ENCODE measurements around the gene AFDN.

Gene AFDN

DNA sequence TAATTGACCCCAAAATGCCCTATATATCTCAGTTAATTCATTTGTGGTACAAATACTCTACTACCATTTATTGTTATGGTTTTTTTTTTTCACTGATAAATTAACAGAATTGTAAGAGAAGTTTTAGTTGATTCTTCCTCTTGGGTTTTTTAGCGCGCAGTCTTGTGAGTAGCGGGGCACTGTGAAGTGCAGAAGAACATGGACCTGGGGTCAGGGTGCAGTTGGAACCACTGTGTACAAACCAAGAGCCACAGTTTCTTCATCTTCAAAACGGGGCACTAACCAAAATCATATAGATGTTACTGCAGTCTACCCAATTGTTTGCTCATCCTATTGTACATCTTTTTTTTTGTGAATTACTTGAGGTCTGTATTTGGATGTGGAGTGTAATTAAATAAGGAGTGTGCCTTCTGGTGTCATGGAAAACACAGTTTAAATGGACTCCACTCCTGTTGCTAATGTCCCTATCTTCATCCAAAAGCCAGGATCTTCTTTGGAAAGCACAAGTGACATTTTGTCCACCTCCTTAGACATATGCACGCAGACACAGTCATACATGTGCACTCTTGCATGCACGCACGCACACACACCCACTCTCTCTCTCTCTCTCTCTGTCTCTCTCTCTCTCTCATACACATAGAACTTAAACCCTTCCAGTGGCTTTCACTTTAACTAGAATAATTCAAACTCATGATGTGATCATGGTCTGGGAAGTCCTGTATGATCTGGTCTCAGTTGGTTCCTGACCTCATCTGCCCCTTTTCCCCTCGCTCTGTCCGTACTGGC lies 51.5 kb downstream of the AFDN start:
- no peak for DNase-seq (ENCODE audit: low spot score)

DNA sequence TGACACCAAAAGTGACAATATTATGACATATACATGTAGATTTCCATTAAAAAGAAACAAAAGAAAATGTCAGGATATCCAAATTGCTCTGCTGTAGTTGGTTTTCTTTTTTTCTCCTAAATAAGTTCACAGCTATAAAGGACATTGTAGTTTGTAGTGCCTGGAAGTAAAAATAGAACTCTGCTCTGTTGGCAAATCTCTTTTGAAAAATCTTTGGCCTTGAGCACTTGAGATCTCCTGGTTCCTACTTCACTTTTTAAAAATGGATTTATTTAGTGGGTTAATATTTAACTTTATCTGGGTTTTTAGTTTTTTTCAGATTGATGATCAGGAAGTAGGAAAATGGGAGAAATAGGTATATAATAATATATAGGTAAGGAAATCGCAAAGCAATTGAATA lies 52.9 kb downstream of the AFDN start:
- no peak for DNase-seq (ENCODE audit: low spot score)

DNA sequence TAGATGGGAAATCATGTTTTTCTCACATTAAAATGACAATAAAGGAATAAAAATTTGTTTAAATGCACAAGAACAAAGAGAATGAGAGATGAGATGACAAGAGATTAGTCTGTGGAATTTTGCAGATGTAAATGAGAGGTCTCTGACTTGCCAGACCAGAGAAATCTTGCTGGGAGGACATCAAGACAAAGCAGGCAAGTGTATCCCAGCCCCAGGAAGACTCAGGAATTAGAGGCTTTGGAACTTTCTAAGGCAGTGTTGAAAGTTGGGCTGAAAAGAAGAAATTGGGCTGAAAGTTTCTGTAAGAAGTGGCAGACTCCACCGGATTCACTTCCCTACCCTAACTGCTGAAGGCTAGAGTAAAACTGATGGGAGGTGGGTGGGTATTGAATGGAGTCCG lies 54.6 kb downstream of the AFDN start:
- no peak for DNase-seq (ENCODE audit: low spot score)

DNA sequence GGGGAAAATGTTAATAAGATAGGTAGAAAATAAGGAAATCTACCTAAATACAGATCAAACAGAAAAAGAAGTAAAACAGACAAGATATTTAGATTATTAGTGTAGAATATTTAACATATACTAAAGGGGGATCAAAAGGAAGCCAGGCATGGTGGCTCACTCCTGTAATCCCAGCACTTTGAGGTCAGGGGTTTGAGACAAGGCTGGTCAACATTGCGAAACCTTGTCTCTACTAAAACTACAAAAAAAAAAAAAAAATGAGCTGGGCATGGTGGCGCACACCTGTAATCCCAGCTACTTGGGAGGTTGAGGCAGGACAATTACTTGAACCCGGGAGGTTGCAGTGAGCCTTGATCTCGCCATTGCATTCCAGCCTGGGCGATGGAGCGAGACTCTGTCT lies 55.5 kb downstream of the AFDN start:
- no peak for DNase-seq (ENCODE audit: low spot score)

DNA sequence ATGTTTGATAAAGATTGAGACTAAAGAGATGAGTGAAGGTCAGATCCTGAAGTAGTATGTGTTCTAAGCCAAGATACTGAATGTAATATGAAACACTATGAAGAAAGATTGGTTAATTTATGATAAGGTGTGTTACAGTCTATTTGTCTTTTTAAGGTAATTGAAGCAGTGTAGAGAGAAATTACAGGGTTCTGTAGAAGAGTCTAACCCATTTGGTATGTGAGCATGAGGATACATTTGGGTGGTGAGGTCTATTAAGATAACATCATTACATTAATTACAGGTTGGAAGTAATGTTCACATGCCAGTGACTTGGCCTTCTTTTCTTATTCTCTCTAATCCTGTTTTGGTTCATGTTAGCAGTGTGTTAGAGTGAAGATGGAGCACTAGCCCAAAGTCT lies 61.4 kb downstream of the AFDN start:
- DNase-seq (ENCODE audit: low spot score), result no peak

DNA sequence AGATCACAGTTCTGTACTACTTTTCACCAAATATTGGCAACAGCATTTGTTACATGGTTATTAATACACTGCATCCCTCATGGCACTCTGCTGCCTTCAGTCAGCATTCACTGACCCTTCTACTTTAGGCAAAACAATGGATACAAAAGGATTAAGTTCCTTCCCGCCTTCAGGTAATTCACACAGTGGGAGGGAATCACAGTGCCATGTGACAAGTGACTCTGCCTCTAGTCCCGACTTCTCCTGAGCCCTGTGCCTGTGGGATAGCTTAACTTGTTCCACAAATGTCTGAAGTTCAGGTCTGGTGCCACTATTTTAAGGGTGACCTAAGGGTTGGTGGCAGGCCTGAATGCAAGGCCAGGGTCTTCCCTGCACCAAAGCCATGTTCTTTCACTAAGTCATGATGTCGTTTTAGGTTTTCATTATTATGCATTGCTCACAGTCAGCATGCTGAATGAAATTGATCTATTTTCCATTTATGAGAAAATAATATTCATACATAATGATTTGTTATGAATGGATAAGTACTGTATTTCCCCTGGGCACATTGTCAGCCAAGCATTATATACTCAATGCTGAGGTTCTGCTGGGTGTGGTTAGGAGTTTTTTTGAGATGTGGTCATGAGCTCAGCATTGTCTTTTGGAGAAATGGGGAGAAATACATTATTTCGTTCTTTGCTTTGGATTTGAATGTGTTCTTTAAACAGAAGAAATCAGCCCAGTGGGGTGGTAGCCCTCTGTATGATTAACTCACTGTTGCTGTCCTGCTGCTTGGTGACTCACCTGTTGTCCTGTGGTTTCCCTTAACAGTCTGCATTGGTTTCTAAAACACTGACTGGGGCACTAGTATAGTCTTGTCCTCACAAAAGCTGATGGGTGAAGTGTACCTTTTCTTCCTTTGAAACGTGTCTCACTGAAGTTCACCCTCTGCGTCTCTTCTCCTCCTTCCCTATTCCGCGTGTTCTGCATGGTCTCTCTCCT lies 66.4 kb downstream of the AFDN start:
- DNase-seq (ENCODE audit: low spot score), result peak; percentile 35

DNA sequence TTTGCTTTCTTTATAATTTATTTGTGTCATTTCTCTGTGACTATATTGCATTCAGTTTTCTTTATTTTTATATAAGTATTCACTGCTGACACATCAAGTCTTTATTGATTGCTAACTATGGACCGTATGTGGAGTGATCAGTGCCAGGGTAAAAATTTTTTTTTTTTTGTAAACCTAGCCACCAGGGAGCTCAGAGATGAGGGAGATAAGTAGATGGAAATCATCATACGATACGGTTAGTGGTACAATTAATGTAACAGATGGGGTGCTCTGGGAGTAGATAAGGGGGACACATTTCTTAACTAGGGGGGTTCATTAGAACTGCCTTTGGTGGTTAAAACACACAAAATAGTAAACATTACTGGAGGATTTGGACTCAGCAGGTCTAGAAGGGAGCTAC lies 68.3 kb downstream of the AFDN start:
- DNase-seq (ENCODE audit: low spot score), result no peak

DNA sequence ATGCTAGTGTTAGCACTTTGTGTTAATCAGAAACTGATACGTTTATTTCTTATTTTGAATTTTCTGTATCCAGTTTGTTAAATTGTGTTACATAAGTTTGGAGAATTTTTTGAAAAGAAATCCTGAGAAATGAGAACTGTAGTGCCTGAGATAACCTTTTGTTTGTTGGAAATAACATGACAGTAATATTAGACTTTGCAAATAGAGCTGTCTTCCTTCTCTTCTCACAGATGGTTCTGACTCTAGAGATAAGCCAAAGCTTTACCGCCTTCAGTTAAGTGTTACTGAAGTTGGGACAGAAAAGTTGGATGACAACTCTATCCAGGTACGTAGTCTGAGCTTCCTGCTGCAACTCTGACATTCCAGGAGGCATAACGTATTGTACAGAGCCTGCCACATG lies 69.9 kb downstream of the AFDN start:
- DNase-seq (ENCODE audit: low spot score), result no peak

DNA sequence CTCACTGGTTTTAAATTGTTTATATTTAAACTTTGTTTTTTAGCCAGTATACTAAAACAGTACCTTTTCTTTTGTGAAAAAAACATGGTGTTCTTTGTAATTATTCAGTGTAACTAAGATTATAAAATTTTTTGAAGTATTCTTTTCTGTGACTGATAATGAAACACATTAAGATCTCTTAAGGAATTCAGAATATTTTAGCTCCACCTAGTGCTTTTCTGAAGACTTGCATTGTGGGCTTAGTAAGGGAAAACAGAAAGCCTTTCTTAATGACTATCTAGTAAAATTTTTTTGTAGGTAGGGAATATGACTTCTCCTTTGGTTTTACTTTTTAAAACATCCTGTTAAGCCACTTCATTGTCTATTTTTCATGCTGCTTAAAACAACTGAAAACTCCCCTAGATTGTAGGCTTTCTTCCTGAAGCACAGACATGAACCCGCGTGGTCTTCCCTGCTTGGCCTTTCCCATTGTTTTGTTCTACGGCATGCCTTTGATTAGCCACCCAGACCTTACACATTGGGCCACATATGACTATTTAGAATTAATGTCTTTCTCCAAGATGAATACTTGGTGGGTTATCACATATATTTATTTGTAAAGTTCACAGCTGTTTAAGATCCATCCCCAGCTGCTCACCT lies 72.1 kb downstream of the AFDN start:
- DNase-seq (ENCODE audit: low spot score), result peak; percentile 47

DNA sequence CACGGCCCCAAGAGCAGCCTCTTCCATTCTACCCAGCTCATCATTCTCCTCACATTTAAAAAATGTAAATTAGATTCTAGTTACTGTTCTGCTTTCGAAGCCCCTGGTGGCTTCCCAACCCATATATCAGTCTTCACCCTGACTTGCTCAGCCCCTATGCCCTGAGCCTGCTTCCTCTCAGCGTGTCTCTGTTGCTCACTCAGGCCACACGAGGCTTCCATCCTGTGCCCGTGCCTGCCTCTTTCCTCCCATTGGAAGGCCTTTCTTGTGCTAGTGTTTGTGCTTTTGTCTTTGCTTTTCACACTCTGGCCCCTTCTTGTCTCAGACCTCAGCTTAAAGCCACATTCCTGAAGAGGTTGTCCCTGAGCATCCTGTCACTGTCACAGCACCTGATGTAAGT lies 78.1 kb downstream of the AFDN start:
- DNase-seq (ENCODE audit: low spot score), result no peak

DNA sequence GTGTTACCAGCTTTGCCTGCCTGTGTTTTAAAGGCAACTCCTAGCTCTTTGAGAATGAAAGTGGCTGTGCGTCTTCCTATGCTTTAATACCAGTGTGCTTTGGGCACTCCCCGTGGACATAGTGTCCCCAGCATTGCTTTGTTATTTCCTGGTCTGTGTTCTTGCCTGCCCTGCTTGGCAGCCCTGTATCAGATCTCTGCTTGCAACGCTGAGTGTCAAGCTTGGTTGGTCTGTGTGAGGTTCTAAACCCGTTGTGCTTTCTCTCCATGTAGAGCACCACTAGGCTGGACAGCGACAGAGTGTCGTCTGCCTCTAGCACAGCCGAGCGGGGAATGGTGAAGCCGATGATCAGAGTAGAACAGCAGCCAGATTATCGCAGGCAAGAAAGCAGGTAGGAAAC lies 80.2 kb downstream of the AFDN start:
- no peak for DNase-seq (ENCODE audit: low spot score)

DNA sequence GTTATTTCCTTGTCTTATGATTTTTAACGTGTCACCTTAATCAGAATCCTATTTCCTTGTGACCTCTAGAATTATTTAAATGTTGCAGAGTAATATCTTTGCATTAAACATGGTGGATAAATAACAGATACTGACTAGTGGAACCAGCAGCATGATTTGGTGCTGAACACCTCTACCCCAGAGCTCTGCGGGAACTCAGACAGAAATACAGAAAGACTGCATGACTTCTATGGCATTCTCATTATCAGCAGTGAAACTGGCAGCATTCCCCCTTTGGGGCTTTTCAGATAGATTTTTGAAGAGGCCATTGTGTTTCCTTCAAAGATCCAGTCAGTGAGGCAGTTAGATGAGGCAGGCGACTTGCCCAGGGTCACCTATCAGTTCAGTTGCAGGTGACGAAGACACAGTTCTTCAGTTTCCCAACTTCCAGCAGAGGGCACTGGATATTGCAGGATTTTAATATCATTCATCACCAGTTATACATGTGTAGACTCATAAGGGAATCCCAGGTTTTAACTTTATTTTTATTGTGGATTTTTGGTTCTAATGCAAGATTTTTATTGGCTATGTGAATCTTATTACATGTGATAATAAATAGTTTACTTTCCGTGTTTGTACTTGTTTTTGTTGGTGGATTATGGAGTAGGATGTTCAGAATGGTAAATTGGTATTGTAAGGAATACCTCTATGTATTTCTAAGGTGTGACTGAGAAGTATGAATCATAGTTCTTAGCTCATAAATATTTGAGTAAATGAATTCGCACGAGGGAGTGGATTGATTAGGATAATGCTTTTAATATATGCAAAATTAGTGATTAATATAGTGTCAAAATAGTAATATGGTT lies 81.3 kb downstream of the AFDN start:
- DNase-seq (ENCODE audit: low spot score), result peak; percentile 44

DNA sequence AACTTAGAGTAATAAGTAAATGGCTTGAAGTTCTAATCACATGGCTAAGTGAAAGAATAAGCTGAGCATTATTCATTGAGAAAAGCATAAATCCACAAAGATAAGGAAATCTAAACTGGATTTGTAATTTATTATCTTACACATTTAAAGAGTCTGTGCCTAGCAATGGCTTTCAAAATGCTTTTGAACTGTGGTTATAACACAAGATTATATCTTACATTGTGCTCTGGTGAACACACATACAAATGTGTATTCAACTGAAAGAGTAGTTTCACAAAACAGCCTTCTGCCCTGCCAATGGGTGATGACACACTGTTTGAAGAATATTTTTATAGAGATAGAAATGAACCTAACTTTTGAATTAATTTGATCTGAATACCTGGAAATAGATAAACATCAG lies 83.3 kb downstream of the AFDN start:
- DNase-seq (ENCODE audit: low spot score), result no peak

DNA sequence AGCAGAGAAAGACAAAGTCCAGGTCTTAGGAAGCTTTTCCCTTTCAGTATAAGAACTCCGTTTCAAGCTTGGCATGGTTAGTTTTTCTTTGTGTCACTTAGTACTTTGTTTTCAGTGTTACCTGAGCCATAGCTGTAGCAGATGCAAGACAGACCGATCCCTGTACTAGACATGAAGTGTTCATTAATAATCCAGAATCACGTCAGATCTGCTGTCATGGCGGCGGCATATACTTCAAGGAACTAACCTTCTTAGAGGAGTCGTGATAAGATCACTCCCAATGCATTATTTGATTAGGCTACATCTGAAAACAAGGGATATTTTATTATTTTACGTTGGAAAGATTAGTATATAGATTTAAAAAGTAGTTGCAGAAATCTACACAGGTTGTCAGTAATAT lies 83.9 kb downstream of the AFDN start:
- no peak for DNase-seq (ENCODE audit: low spot score)

DNA sequence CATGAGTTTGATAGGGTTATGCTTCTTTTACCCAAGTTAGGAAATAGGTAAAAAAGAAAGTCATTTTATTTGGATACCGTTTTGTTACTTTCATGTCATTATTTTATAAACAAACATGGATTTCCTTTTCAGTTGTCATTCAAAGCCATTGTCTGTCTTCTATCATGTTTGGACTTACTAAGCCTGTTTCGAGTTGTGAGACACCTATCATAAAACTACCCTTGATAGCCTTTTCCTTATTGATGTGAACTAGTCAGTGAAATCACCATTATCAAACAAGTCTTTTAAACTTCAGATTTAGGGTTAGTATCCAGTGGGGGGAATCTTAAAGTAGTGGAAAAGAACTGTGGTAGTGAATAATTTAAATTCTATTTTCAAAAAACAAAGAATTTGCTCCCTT lies 85.8 kb downstream of the AFDN start:
- DNase-seq (ENCODE audit: low spot score), result no peak

DNA sequence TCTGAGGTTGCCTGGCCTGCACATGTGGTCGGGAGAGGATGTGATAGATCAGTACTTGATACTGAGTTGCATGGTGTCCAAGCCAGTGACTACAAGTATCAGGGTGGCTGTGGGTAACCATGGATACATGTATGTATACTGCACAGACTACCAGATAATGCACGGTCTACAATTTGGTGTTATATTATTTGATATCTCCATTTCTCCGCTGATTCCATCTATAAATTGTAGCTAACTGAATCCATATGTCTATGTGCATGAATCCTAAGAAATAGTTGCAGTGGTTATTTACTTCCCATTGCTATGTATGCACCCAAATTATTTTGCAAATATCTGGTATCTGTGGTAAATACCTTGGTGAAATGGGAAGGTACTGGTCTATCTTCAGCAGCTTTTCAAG lies 87.0 kb downstream of the AFDN start:
- no peak for DNase-seq (ENCODE audit: low spot score)

DNA sequence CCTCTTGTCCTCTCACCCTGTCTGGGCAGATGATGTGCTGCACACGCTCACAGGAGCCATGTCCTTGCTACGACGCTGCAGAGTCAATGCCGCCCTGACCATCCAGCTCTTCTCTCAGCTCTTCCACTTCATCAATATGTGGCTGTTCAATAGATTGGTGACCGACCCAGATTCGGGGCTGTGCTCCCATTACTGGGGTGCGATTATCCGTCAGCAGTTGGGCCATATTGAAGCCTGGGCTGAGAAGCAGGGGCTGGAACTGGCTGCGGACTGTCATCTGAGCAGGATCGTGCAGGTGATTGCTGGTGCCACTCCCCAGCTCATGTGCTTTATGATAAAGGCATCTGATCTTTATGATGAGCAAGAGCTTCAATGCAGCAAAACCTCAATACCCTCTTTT lies 88.4 kb downstream of the AFDN start:
- DNase-seq (ENCODE audit: low spot score), result no peak

DNA sequence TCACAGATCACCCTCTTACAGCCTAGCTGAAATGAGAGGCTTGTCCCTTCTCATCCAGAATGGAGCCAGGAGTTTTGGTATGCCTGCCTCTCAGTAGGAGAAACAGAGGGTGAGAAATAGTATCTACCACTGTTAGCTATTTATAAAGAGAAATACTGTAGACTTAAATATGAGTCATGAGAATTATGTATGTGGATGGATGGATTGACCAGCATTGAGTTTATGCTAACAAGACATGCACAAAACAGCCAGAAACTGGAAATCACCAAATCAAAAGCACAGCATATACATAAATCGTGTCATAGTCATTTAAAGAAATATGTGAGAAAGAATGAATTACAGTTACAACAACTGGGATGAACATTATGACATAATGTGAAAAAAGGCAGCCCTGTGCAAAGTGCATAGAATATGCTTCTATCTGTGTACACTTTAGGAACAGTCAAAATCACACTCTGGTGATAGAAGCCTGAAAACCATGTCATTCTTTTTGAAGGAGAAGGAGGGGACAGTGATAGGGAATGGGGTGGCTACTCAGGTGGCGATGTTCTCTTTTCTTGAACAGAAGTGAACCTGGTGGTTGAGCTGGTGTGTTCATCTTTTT lies 90.9 kb downstream of the AFDN start:
- DNase-seq (ENCODE audit: low spot score), result no peak

DNA sequence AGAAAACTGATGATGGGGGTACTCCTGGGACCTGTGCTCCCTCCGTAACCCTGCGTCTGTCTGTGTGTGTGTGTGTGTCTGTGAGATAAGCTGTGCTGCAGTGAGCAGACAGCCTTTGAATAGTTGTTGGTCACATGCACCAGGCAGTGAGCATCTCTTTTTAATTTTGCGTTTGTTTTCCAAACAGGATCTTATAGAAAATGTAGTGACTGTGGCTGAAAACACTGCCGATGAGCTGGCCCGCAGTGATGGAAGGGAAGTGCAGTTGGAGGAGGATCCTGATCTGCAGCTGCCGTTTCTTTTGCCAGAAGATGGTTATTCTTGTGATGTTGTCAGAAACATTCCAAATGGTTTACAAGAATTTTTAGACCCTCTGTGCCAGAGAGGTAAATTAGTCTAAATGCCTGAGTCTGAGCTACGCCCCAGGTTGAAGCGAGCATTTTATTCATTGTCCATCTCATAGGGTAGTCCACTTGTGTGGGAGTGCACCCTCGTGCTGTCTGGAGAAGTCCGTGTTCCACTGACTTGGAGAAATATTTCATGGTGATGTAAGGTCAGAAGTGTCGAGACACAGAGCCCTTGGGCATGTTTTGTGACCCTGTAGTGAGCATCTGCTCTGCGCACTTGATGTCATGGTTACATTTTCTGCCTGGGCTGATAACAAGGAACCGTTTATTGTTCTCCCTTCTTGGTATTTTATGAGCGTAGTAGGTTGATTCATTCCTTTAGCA lies 92.0 kb downstream of the AFDN start:
- DNase-seq (ENCODE audit: low spot score), result no peak

DNA sequence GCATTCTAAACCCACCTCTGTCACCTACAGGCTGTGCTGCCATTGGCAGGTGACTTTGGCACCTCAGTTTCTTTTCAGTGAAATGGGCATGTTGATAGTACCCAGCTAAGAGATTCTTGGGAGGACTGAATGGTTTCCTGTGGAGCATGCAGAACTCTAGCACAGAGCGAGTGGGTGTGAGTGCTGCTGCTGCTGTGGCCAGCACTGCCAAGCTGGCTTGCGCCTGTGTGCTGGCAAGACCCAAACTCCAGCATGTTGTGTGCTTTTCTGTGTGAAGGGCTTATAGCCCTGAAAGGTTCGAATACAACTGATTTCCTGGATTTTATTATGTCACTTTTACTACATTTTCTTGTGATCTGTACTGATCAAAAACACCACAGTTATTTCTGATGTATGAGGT lies 92.6 kb downstream of the AFDN start:
- DNase-seq (ENCODE audit: low spot score), result no peak

DNA sequence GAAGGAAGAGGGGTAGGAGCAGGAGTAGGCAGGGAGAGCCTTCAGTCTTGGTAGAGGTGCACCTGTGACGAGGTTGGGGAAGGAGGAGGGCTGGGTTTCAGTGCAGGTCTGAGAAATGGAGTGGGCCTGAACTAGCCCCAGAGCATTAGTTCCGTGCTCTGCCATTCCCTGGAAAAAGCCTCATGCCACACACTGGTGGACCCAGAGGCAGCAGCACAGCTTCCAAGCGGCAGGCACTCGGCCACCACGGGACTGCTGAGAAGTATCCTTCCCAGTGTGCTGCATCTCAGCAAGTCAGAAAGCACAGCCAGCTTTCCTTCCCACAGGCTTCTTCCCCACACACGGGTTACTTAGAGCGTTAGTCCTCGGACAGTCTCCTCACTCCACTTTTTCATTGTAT lies 93.5 kb downstream of the AFDN start:
- no peak for DNase-seq (ENCODE audit: low spot score)
